Natural killer cell (primary cell): Measurements from ENCODE around the gene SKAP2. TPM values are rescaled to one million over a fixed set of nuclear protein-coding genes. Genes with fewer than 3 reads are reported as not detected.

Source experiments
- ATAC-seq, 3 donors: fragments of 150-1000 bp in 2 of 3; fragments of 200-7000 bp in 1 of 3; cut with Tn5 transposase; 1 replicate in 1 of 3; 2 replicates in 2 of 3; pipeline ENCODE4 v1.10.0; 2021; ENCODE audit warnings: mild to moderate bottlenecking in 2 of 3, moderate library complexity in 2 of 3
- DNase-seq, 2 donors: peaks; one replicate each; pipeline versions ENCODE4 v3.0.0 to v3.0.0-alpha.2; 2013 to 2021; ENCODE audit warnings: mixed read lengths in 1 of 2
- H3K27ac ChIP-seq: one replicate; pipeline ENCODE4 v1.5.1; 2013; ENCODE audit warnings: mild to moderate bottlenecking, low read length
- H3K27me3 ChIP-seq: one replicate; pipeline ENCODE4 v1.6.1; 2013; ENCODE audit warnings: low read length; ENCODE audit not compliant: control insufficient read depth, insufficient read depth
- H3K36me3 ChIP-seq: one replicate; pipeline ENCODE4 v1.6.1; 2013; ENCODE audit warnings: low read length; ENCODE audit not compliant: control insufficient read depth, insufficient read depth
- H3K4me1 ChIP-seq: one replicate; pipeline ENCODE4 v1.6.1; 2013; ENCODE audit warnings: low read length; ENCODE audit not compliant: control insufficient read depth, insufficient read depth
- H3K4me3 ChIP-seq: one replicate; pipeline ENCODE4 v1.5.1; 2013; ENCODE audit warnings: low read length
- H3K9me3 ChIP-seq: one replicate; pipeline ENCODE4 v1.6.1; 2013; ENCODE audit warnings: low read length; ENCODE audit not compliant: control insufficient read depth, insufficient read depth
- H3K27ac Mint-ChIP-seq, 2 donors: one replicate each; pipeline ENCODE4 v1.8.0; 2022; ENCODE audit warnings: mild to moderate bottlenecking in 2 of 2, mixed read lengths in 2 of 2, moderate library complexity in 1 of 2
- H3K27me3 Mint-ChIP-seq, 2 donors: one replicate each; pipeline ENCODE4 v1.8.0; 2022; ENCODE audit warnings: low read depth in 2 of 2, mixed read lengths in 2 of 2
- H3K36me3 Mint-ChIP-seq: one replicate; pipeline ENCODE4 v1.8.0; 2022; ENCODE audit warnings: mixed read lengths
- H3K4me1 Mint-ChIP-seq, 2 donors: one replicate each; pipeline ENCODE4 v1.8.0; 2022; ENCODE audit warnings: mixed read lengths in 2 of 2
- H3K4me3 Mint-ChIP-seq: one replicate; pipeline ENCODE4 v1.8.0; 2022; ENCODE audit warnings: mild to moderate bottlenecking, moderate library complexity, mixed read lengths
- H3K9me3 Mint-ChIP-seq, 2 donors: one replicate each; pipeline ENCODE4 v1.8.0; 2022; ENCODE audit warnings: mixed read lengths in 2 of 2
- WGBS: methylation state at CpG from one replicate; pipeline ENCODE4 v1.1.7; 2013; ENCODE audit warnings: missing lambda C conversion rate; ENCODE audit not compliant: insufficient coverage; 5-methylcytosine and 5-hydroxymethylcytosine counted together
- intact Hi-C: fragments of 100-400 bp; cut with micrococcal nuclease; formaldehyde crosslinking; loops from one replicate; pipeline ENCODE4 v1.14.2; 2022
- total RNA-seq, 4 donors: library from RNA; stranded (reverse); fragments of 120-200 nt in 1 of 4; gene quantifications; one replicate each; pipeline versions ENCODE4 v1.2.3 to v1.2.4, GENCODE V29; 2013 to 2022
- TF ChIP-seq, protein P1 (sequence below): fragments of 200-600 bp; IDR thresholded peaks from one replicate; pipeline ENCODE4 v1.8.0; 2022; ENCODE audit warnings: antibody characterized with exemption

The SKAP2 gene
- total RNA-seq, 3 donors from 2014 or later (not counting 1 experiment from before 2014, with no cell fraction given), result 26.8 to 42.4 (median 35.1) TPM

DNA sequence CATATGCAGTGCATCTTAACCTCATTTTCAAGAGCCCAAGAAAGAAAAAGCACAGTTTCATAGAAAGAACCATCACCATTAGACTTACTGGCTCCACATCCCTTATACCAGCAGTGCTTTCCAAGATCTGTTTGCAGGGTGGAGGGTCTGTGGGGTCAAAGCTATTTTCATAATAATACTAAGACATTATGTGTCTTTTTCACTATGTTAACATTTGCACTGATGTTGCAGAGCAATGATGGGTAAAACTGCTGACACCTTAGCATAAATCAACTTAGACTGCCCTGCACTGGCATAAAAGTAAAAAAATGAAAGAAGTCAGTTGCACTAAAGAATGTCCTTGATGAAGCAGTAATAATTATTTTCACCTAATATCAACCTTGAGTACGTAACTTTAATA is 166.2 kb downstream of the SKAP2 start:
- no peak for DNase-seq
- intact Hi-C loops, result no loop called here
- Histone ChIP-seq H3K4me1 (no peaks in the 10 kb centered on the region), H3K9me3 (no peaks in the 10 kb centered on the region), H3K27me3 (no peaks in the 10 kb centered on the region), H3K4me3 (no peak overlapping the region), H3K27ac (no peak overlapping the region), H3K36me3 (no peaks in the 10 kb centered on the region)
- H3K9me3 Mint-ChIP-seq, result no peaks in the 10 kb centered on the region
- no peak overlapping the region for H3K4me3 Mint-ChIP-seq
- no peak for ATAC-seq
- no peaks in the 10 kb centered on the region for H3K4me1 Mint-ChIP-seq
- no peak overlapping the region for H3K27ac Mint-ChIP-seq
- no peaks in the 10 kb centered on the region for H3K36me3 Mint-ChIP-seq
- WGBS, result no CpG with 5 or more reads among the region's 1 CpG
- TF ChIP-seq, protein P1, sequence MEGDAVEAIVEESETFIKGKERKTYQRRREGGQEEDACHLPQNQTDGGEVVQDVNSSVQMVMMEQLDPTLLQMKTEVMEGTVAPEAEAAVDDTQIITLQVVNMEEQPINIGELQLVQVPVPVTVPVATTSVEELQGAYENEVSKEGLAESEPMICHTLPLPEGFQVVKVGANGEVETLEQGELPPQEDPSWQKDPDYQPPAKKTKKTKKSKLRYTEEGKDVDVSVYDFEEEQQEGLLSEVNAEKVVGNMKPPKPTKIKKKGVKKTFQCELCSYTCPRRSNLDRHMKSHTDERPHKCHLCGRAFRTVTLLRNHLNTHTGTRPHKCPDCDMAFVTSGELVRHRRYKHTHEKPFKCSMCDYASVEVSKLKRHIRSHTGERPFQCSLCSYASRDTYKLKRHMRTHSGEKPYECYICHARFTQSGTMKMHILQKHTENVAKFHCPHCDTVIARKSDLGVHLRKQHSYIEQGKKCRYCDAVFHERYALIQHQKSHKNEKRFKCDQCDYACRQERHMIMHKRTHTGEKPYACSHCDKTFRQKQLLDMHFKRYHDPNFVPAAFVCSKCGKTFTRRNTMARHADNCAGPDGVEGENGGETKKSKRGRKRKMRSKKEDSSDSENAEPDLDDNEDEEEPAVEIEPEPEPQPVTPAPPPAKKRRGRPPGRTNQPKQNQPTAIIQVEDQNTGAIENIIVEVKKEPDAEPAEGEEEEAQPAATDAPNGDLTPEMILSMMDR, result no peak
- H3K27me3 Mint-ChIP-seq, result no peaks in the 10 kb centered on the region

DNA sequence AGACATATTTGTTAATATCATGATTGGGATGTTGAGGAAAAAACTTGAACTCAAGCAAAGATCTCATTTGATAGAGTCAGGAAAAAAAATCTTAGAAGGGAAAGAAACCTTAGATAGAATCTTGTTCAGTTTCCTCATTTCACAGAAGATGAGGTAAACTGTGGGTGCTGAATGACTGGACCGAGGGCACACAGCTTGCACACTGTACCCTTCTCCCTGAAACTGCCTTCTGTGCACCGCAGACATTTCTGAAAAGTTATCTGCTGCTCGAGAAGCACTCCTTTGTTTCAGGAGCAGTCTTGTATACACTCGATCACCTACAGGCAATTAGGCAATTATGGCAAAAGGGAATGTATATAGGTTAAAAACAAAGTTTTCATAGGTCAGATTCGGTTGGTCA is 167.4 kb downstream of the SKAP2 start:
- Mint-ChIP-seq H3K36me3 (no peaks in the 10 kb centered on the region), H3K27ac (no peak overlapping the region), H3K27me3 (no peaks in the 10 kb centered on the region), H3K4me3 (no peak overlapping the region), H3K4me1 (peaks cover 0 to 2% of the 10 kb centered on the region in 2 donors), H3K9me3 (no peaks in the 10 kb centered on the region)
- TF ChIP-seq, protein P1, result no peak
- Histone ChIP-seq H3K4me3 (no peak overlapping the region), H3K4me1 (no peaks in the 10 kb centered on the region), H3K9me3 (no peaks in the 10 kb centered on the region), H3K27me3 (no peaks in the 10 kb centered on the region), H3K27ac (no peak overlapping the region), H3K36me3 (no peaks in the 10 kb centered on the region)
- no peak for ATAC-seq
- DNase-seq, result no peak
- WGBS, result 79% methylated on average over 4 of the region's 5 CpGs
- intact Hi-C loops, result no loop called here

DNA sequence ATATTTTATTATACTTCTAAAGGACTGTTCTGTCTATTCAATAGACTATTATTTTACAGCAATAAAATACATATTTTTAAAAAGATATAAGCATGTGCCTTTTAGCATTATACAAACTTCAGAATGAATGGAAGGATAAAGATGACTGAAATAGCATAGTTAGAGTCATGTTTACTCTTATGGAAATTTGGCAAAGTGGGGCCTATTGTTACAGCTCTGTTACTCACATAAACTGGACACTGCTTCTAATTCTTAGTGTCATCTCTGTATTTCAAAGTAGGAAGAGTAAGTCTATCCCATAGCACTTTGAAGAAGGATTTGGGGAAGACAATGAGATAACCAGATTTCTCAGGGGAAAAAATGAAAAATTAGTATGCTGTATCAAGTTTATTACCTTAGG is 168.2 kb downstream of the SKAP2 start:
- H3K36me3 Mint-ChIP-seq, result no peaks in the 10 kb centered on the region
- intact Hi-C loops, result no loop called here

DNA sequence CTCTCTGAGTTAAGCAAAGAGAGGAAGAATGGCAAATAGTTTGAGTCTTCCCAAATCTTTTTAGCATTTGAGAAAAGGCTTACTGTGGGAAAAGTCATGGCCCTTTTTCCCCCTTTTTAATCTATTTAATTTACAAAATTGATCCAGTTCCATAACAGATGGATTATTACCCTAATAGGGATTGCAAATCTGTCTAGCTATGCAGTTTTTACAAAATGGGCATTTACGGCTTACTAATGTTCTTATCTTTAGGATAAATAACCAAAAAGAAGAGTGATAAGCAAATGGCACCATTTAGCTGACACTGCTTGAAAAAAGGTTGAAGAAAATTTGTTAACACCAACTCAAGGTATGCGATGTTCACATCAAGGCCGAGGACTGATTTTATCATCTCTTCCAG is 169.7 kb downstream of the SKAP2 start:
- WGBS, result 100% methylated on average over 1 of the region's 3 CpGs
- Mint-ChIP-seq H3K9me3 (no peaks in the 10 kb centered on the region), H3K4me3 (no peak overlapping the region), H3K27me3 (no peaks in the 10 kb centered on the region), H3K36me3 (peaks cover 3% of the 10 kb centered on the region), H3K4me1 (peaks cover 0 to 8% of the 10 kb centered on the region in 2 donors), H3K27ac (no peak overlapping the region)
- Histone ChIP-seq H3K4me1 (no peaks in the 10 kb centered on the region), H3K9me3 (no peaks in the 10 kb centered on the region), H3K27me3 (no peaks in the 10 kb centered on the region), H3K27ac (no peak overlapping the region), H3K4me3 (no peak overlapping the region), H3K36me3 (no peaks in the 10 kb centered on the region)
- DNase-seq, result no peak
- ATAC-seq, result no peak
- intact Hi-C loops, result no loop called here
- TF ChIP-seq, protein P1, result no peak

More for the DNA sequence above, 168.2 kb downstream of the SKAP2 start:
- peaks cover 0 to 8% of the 10 kb centered on the region in 2 donors for H3K4me1 Mint-ChIP-seq
- H3K36me3 ChIP-seq, result no peaks in the 10 kb centered on the region
- no peaks in the 10 kb centered on the region for H3K4me1 ChIP-seq
- TF ChIP-seq, protein P1, result no peak
- no peaks in the 10 kb centered on the region for H3K9me3 Mint-ChIP-seq
- DNase-seq (no peak), ATAC-seq (no peak)
- no peaks in the 10 kb centered on the region for H3K27me3 Mint-ChIP-seq
- H3K9me3 ChIP-seq, result no peaks in the 10 kb centered on the region
- H3K4me3 Mint-ChIP-seq, result no peak overlapping the region
- H3K27ac Mint-ChIP-seq, result no peak overlapping the region
- H3K4me3 ChIP-seq, result no peak overlapping the region
- H3K27ac ChIP-seq, result no peak overlapping the region
- H3K27me3 ChIP-seq, result no peaks in the 10 kb centered on the region
